Activated CD8-positive, alpha-beta memory T cell treated with anti-CD3 and anti-CD28 coated beads, Interleukin-2, amount 10 ng/mL, durations not matched to agents 7 days and 5 days (primary cell): Measurements from ENCODE around the gene SERPIND1. TPM values are rescaled to one million over a fixed set of nuclear protein-coding genes. Genes with fewer than 3 reads are reported as not detected.
"Not testable (repeated sequence)": the region's sequence is repeated elsewhere in the genome, so short reads cannot be mapped to it uniquely, and the experiment has no call there.

ENCODE experiments used
- ATAC-seq: fragments of 150-1000 bp; cut with Tn5 transposase; one replicate; pipeline ENCODE4 v1.10.0; 2021; ENCODE audit warnings: moderate library complexity
- CTCF ChIA-PET: fragments of 350-600 bp; sonication (Branson Sonifier 250); formaldehyde crosslinking; loops from one replicate; lab custom pipeline; 2021; ENCODE audit warnings: antibody characterized with exemption; lab: Charles Lee
- DNase-seq: peaks from one replicate; pipeline ENCODE4 v3.0.0-alpha.2; 2020
- H3K27ac Mint-ChIP-seq: one replicate; pipeline ENCODE4 v1.8.0; 2021; ENCODE audit warnings: mild to moderate bottlenecking, mixed read lengths
- H3K27me3 Mint-ChIP-seq: one replicate; pipeline ENCODE4 v1.8.0; 2021; ENCODE audit warnings: mixed read lengths
- H3K36me3 Mint-ChIP-seq: one replicate; pipeline ENCODE4 v1.8.0; 2021; ENCODE audit warnings: mild to moderate bottlenecking, mixed read lengths
- H3K4me1 Mint-ChIP-seq: one replicate; pipeline ENCODE4 v1.8.0; 2021; ENCODE audit warnings: mixed read lengths
- H3K4me3 Mint-ChIP-seq: one replicate; pipeline ENCODE4 v1.8.0; 2021; ENCODE audit warnings: mild to moderate bottlenecking, moderate library complexity, mixed read lengths
- H3K9me3 Mint-ChIP-seq: one replicate; pipeline ENCODE4 v1.8.0; 2022; ENCODE audit warnings: low read depth, mixed read lengths
- total RNA-seq, 2 experiments: library from RNA; stranded (reverse); gene quantifications; one replicate each; pipeline ENCODE4 v1.2.3, GENCODE V29; 2021

The SERPIND1 gene
- total RNA-seq, 2 experiments from 2014 or later = not detected

DNA sequence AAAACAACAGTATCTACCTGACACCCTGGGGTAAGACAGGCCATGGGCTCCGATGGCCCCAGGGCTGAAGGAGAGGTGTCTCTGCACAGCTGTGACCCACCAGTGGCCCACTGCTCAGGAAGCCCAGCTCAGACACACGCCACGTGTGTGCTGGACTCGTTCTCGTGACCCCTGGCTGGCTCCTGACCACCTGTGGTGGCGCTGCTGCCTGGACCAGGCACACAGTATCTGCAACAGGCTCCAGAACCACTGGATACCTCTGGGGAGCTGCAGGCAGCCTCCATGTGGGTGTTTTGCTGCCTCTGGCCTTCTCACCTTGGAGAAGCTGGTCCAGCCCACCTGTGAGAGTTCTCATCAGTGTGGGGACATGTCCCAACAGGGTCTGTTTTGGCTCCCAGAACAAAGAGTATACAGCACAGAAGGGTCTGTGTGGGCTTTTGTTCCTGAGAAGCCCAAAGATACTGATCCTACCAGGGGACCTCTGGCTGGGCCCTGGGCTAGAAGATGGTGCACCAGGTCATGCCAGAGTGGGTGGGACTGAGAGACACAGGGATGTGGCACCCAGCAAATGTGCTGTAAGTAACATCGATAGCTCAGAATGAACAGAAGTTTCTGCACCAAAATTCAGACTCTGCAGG is 21.7 kb upstream of the SERPIND1 start:
- Mint-ChIP-seq H3K4me3 (no peak overlapping the region), H3K27me3 (no peaks in the 10 kb centered on the region), H3K27ac (no peak overlapping the region), H3K36me3 (peaks cover 1% of the 10 kb centered on the region), H3K4me1 (peaks cover 24% of the 10 kb centered on the region), H3K9me3 (no peaks in the 10 kb centered on the region)
- ATAC-seq = no peak
- no peak for DNase-seq
- CTCF ChIA-PET = no interaction called here

DNA sequence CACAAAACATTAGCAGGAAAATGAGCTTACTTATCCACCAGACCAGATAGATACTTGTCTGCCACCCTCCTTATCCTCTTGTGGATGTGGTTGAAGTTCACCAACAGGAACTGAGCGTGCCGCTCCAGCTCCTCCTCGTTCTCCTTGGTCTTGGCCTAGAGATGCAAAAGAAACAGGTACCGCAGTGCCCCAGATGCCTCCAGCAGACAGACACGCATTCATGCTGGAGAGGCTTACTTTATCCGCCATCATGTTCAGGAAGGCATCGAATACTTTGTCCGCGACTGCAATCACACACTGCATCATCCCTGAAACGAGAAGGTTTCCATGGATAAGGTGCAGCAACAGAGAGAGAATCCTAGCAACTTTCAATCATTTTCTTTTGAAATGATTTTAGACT is 21.0 kb upstream of the SERPIND1 start:
- CTCF ChIA-PET = no interaction called here
- peaks cover 24% of the 10 kb centered on the region for H3K4me1 Mint-ChIP-seq
- H3K36me3 Mint-ChIP-seq = peaks cover 1% of the 10 kb centered on the region
- DNase-seq (no peak), ATAC-seq (no peak)
- no peaks in the 10 kb centered on the region for H3K9me3 Mint-ChIP-seq
- H3K27ac Mint-ChIP-seq = no peak overlapping the region
- H3K27me3 Mint-ChIP-seq = no peaks in the 10 kb centered on the region
- no peak overlapping the region for H3K4me3 Mint-ChIP-seq

DNA sequence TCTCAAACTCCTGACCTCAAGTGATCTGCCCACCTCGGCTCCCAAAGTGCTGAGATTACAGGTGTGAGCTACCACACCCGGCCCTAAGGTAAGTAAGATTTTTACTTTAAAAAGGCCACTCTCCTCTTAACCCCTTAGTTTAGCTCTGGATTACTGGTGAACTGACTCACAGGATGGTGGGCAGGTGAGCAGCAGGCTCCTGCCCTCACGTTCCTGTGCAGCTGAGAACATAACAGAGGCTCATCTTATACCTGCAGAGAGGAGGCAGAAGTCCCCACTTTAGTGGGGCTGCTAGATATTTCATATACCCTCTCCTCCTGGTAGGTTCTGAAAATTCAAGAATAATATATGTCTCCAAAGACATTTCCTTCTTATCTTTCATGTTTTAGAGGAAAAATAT is 17.1 kb upstream of the SERPIND1 start:
- H3K9me3 Mint-ChIP-seq = no peaks in the 10 kb centered on the region
- peaks cover 6% of the 10 kb centered on the region for H3K36me3 Mint-ChIP-seq
- CTCF ChIA-PET = interaction anchor here (1.5 to 1.7 kb wide), 2 partner anchors 14 to 27 kb away, joined by 5 read pairs; no protein-coding TSS in a partner anchor
- H3K27me3 Mint-ChIP-seq = no peaks in the 10 kb centered on the region
- H3K4me1 Mint-ChIP-seq = peaks cover 2% of the 10 kb centered on the region
- no peak overlapping the region for H3K4me3 Mint-ChIP-seq
- no peak overlapping the region for H3K27ac Mint-ChIP-seq
- no peak for ATAC-seq
- DNase-seq = no peak

DNA sequence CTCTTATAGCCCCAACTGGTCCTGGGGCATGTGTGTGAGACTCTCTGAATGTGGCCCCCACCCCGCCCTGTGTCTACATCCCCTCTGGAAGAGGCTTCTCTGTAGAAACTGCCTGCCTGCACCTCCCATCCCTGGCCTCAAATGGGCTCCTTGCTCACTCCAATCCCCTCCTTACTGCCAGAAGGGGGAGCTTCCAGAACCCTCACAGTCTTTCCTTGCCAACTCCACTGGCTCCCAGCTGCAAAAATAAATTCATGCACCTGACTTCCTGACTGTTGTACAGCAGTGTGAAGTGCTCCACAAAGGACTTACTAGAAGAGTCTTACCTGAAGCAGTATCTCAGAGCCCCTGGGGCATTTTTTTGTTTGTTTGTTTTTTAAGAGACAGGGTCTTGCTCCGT is 15.2 kb upstream of the SERPIND1 start:
- H3K4me1 Mint-ChIP-seq = no peaks in the 10 kb centered on the region
- H3K9me3 Mint-ChIP-seq = no peaks in the 10 kb centered on the region
- H3K4me3 Mint-ChIP-seq = no peak overlapping the region
- peaks cover 8% of the 10 kb centered on the region for H3K36me3 Mint-ChIP-seq
- no peak for ATAC-seq
- DNase-seq = no peak
- no peaks in the 10 kb centered on the region for H3K27me3 Mint-ChIP-seq
- CTCF ChIA-PET = interaction anchor here (0.7 to 1.7 kb wide), 2 partner anchors 16 to 785 kb away, joined by 3 to 5 read pairs; no protein-coding TSS in a partner anchor
- no peak overlapping the region for H3K27ac Mint-ChIP-seq

DNA sequence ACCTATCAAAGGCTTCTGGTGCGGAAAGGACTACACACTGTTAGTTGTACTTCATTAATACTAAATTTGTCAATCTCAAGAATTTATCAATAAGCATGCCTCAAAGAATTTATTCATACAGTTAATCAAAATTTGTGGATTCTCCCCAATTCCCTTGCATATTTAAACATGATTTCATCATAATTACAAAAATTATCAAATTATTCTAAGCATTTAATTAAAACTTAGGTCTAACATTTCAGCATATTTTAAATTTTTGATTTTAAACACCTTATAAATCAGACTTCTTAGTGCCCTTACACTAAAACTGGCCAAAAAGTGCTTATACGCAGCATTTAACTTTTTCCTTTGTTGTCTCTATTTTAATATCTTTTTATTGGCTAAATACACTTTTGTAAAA is 13.8 kb upstream of the SERPIND1 start:
- Mint-ChIP-seq H3K27me3 (no peaks in the 10 kb centered on the region), H3K4me3 (no peak overlapping the region), H3K9me3 (no peaks in the 10 kb centered on the region), H3K36me3 (peaks cover 15% of the 10 kb centered on the region), H3K4me1 (no peaks in the 10 kb centered on the region), H3K27ac (no peak overlapping the region)
- ATAC-seq (no peak), DNase-seq (no peak)
- CTCF ChIA-PET = no interaction called here

DNA sequence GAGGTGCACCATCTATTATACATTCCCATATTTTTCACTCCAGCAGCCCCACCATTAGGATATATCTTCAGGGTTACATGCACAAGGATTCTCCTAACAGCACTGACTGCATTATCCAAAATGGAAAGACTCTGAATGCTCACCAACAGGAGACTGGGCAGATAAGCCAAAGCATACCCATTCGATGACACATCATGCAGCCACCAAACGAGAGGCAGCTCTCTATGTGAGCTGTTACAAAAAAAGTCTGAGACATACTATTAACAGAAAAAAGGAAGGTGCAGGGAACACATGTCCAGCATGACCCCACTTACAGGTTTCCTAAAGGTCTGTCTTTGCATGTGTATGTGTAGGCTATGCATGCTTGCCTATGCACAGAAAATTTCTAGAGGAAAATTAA is 12.4 kb upstream of the SERPIND1 start:
- ATAC-seq (no peak), DNase-seq (no peak)
- Mint-ChIP-seq H3K36me3 (peaks cover 15% of the 10 kb centered on the region), H3K9me3 (no peaks in the 10 kb centered on the region), H3K4me1 (no peaks in the 10 kb centered on the region), H3K27ac (no peak overlapping the region), H3K4me3 (no peak overlapping the region), H3K27me3 (no peaks in the 10 kb centered on the region)
- CTCF ChIA-PET = interaction anchor here (2.1 kb wide), 1 partner anchor 24 kb away, joined by 8 read pairs; no protein-coding TSS in a partner anchor

DNA sequence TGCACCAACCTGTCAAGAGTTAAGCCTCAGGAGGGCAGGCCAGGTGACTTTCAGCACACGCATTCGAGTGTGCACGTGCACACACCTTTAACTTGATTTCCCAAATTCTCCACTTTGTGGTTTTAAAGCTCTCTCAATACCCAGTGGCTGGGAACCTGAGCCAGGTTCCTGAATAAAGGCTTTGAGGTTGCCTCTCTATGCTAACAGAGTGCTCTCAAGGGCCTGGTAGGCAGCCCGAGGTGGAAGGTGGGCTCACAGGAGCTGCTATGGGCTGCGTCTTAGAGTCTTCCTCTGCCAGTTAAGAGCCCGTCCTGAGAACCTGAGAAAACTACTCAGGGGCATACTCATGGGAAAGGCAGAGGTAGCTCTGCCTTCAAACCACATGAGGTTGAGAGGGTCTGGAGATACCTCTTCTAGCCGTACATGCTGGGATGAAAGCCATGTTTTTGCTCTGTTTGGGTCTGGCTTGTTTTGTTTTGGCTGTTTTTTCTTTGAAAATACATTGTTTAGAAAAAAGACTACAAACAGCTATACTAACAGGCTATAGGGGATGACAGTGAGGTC is 11.6 kb upstream of the SERPIND1 start:
- no peak overlapping the region for H3K27ac Mint-ChIP-seq
- peaks cover 14% of the 10 kb centered on the region for H3K36me3 Mint-ChIP-seq
- ATAC-seq = no peak
- no peaks in the 10 kb centered on the region for H3K9me3 Mint-ChIP-seq
- no peaks in the 10 kb centered on the region for H3K27me3 Mint-ChIP-seq
- no peak overlapping the region for H3K4me3 Mint-ChIP-seq
- CTCF ChIA-PET = interaction anchor here (2.1 kb wide), 1 partner anchor 23 kb away, joined by 8 read pairs; no protein-coding TSS in a partner anchor
- H3K4me1 Mint-ChIP-seq = no peaks in the 10 kb centered on the region
- DNase-seq = no peak

DNA sequence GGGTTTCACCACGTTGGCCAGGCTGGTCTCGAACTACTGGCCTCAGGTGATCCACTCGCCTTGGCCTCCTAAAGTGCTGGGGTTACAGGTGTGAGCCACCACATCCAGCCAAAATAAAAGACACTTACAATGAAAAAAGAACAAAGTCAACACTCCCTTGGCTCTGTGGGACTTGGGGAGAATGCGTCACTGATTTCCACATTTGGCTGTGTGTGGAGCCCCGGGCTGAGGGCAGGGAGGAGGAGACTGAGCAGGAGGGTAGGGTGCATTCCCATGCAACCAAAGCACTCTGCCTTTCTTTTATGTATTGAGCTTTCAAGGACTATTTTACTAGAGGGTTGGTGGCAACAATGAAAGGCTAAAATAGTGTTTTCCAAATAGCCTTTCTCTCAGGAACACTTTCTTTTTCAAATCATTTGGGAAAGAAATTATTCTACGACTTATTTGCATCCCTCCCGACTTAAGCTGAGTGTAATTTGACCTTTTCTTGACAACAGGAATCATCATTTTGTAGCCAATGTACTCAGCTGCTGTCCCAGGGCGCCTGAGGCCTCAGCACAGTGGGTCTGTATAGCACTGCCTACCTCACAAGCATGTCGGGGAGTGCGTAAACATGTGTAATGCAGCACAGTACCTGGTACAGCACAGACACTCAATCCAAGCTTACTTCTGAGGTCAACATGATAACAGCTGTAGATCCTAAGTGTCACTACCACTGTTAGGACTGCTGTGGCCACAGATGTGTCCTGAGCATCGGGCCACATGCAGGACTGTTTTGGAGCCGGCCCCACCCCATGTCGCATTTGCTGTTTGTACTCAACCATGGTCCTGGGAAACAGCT is 10.1 kb upstream of the SERPIND1 start:
- DNase-seq (no peak), ATAC-seq (no peak)
- H3K36me3 Mint-ChIP-seq = peaks cover 9% of the 10 kb centered on the region
- peaks cover 5% of the 10 kb centered on the region for H3K4me1 Mint-ChIP-seq
- no peak overlapping the region for H3K4me3 Mint-ChIP-seq
- no peak overlapping the region for H3K27ac Mint-ChIP-seq
- CTCF ChIA-PET = interaction anchor here (1.5 kb wide), 1 partner anchor 20 kb away, joined by 4 read pairs; no protein-coding TSS in a partner anchor
- H3K27me3 Mint-ChIP-seq = no peaks in the 10 kb centered on the region
- no peaks in the 10 kb centered on the region for H3K9me3 Mint-ChIP-seq

DNA sequence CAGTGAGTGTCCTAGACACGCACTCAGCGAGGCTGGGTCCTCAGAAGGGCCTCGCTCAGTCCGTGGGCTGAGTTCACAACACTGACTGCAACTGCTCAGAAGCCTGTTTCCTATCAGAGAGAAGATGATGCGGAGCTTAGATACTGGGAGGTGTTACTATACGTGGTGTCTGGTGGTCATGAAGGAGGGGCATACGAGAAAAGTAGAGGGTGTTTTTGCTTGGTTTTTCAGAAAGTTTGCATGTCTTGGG is 9.5 kb upstream of the SERPIND1 start:
- ATAC-seq (no peak), DNase-seq (no peak)
- no peak overlapping the region for H3K27ac Mint-ChIP-seq
- H3K9me3 Mint-ChIP-seq = no peaks in the 10 kb centered on the region
- H3K36me3 Mint-ChIP-seq = peaks cover 10% of the 10 kb centered on the region
- no peaks in the 10 kb centered on the region for H3K27me3 Mint-ChIP-seq
- peaks cover 10% of the 10 kb centered on the region for H3K4me1 Mint-ChIP-seq
- CTCF ChIA-PET = interaction anchor here (1.5 kb wide), 1 partner anchor 20 kb away, joined by 4 read pairs; no protein-coding TSS in a partner anchor
- no peak overlapping the region for H3K4me3 Mint-ChIP-seq

DNA sequence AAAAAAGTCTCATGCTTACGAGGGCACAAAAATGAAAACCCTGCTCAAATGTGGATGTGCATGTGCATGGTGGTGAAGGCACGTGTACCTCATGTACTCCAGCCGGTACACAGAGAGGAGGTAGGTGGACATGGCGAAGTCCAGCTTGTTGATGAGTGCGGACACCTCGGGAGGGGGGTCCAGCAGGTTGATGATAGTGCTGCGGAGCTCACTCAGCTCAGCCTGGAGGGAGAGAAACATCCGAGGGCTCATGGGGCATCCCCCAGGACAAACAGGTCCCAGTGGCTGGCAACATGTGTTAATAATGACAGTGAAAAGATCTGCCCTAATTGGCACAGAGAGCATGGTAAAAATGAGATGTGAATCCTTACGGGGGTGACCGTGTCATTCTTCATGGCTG is 9.2 kb upstream of the SERPIND1 start:
- Mint-ChIP-seq H3K4me1 (peaks cover 10% of the 10 kb centered on the region), H3K9me3 (no peaks in the 10 kb centered on the region), H3K27ac (no peak overlapping the region), H3K36me3 (peaks cover 10% of the 10 kb centered on the region), H3K4me3 (no peak overlapping the region), H3K27me3 (no peaks in the 10 kb centered on the region)
- ATAC-seq (no peak), DNase-seq (no peak)
- CTCF ChIA-PET = interaction anchor here (1.5 kb wide), 1 partner anchor 19 kb away, joined by 4 read pairs; no protein-coding TSS in a partner anchor

DNA sequence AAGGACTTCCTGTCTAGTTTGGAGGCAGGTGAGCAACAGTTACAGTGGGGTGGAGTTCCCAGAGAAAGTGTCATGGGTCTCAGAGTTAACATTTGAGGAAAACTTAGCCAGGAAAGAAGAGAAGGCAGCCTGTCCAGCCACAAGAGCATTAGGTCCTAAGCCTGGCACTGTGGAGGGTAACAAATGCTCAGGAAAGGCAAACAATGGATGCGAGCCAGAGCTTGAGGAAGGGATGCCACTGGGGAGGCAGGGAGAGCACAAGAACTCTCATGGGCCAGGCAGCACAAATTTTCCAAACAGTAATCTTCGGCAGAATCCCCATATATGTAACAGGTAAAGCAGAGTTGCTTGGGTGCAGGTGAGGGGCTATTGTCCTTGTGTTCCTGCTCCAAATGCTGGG is 8.0 kb upstream of the SERPIND1 start:
- Mint-ChIP-seq H3K9me3 (no peaks in the 10 kb centered on the region), H3K4me3 (no peak overlapping the region), H3K27ac (no peak overlapping the region), H3K36me3 (peaks cover 10% of the 10 kb centered on the region), H3K4me1 (peaks cover 10% of the 10 kb centered on the region), H3K27me3 (no peaks in the 10 kb centered on the region)
- ATAC-seq (no peak), DNase-seq (no peak)
- CTCF ChIA-PET = interaction anchor here (0.9 kb wide), 1 partner anchor 12 kb away, joined by 3 read pairs; no protein-coding TSS in a partner anchor

DNA sequence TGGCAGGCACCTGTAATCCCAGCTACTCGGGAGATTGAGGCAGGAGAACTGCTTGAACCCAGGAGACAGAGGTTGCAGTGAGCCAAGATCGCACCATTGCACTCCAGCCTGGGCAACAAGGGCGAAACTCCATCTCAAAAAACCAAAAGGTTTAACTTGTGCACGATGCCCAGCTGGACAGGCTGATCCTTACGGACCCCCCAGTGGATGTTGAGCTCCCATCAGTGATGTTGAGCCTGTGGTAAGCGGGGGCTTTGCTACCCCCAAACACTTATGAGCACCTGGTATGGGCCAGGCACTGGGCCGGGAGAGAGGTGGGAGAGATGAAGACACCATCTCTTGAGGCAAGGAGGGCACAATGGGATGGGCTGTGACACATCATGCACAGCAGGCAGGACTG is 7.4 kb upstream of the SERPIND1 start:
- CTCF ChIA-PET = interaction anchor here (0.9 kb wide), 1 partner anchor 11 kb away, joined by 3 read pairs; no protein-coding TSS in a partner anchor
- no peaks in the 10 kb centered on the region for H3K27me3 Mint-ChIP-seq
- no peak overlapping the region for H3K4me3 Mint-ChIP-seq
- peaks cover 10% of the 10 kb centered on the region for H3K4me1 Mint-ChIP-seq
- no peaks in the 10 kb centered on the region for H3K9me3 Mint-ChIP-seq
- peaks cover 10% of the 10 kb centered on the region for H3K36me3 Mint-ChIP-seq
- DNase-seq (no peak), ATAC-seq (no peak)
- no peak overlapping the region for H3K27ac Mint-ChIP-seq

DNA sequence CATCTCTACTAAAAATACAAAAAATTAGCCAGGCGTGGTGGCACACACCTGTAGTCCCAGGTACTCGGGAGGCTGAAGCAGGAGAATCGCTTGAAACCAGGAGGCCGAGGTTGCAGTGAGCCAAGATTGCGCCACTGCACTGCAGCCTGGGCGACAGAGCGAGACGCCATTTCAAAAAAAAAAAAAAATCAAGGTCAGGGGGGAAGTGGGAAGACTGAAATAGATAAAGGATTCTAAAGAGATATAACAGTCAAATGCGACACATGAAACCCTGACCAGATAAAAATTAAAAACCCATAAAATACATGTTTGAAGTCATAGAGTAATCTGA is 4.5 kb upstream of the SERPIND1 start:
- not testable (repeated sequence) for H3K36me3 Mint-ChIP-seq, H3K27me3 Mint-ChIP-seq, H3K4me1 Mint-ChIP-seq, DNase-seq, H3K27ac Mint-ChIP-seq, H3K9me3 Mint-ChIP-seq, H3K4me3 Mint-ChIP-seq, ATAC-seq
- CTCF ChIA-PET = interaction anchor here (5.5 kb wide), 1 partner anchor 14 kb away, joined by 30 read pairs; no protein-coding TSS in a partner anchor
